Motor neuron (in vitro differentiated cells): ENCODE measurements around the gene ADIPOR2. TPM values are rescaled to one million over a fixed set of nuclear protein-coding genes. Genes with fewer than 3 reads are reported as not detected.
A peak's percentile ranks its signal among the peaks of the same experiment; 100 is the strongest.

ENCODE experiments used
- ATAC-seq, 8 experiments: fragments of 200-7000 bp; cut with Tn5 transposase; replicated peaks in 6 of 8; 2 replicates each; pipeline ENCODE4 v1.8.0; 2021; ENCODE audit warnings: mild to moderate bottlenecking in 8 of 8, moderate library complexity in 8 of 8
- H3K27ac ChIP-seq, 2 donors: fragments of 250-450 bp; sonication (Bioruptor Pico); 2 replicates each; pipeline ENCODE4 v1.9.0; 2021; ENCODE audit warnings: antibody characterized with exemption in 2 of 2, mild to moderate bottlenecking in 2 of 2, moderate library complexity in 1 of 2
- H3K4me1 ChIP-seq, 2 donors: fragments of 250-450 bp; sonication (Bioruptor Pico); replicated peaks in 1 of 2; 2 replicates each; pipeline ENCODE4 v1.6.1; 2021; ENCODE audit warnings: antibody characterized with exemption in 2 of 2, mild to moderate bottlenecking in 2 of 2, moderate library complexity in 1 of 2
- H3K4me3 ChIP-seq, 5 donors: fragments of 250-450 bp; sonication (Bioruptor Pico); 2 replicates each; pipeline ENCODE4 v1.9.0; 2021; ENCODE audit warnings: antibody characterized with exemption in 5 of 5, mild to moderate bottlenecking in 5 of 5, moderate library complexity in 4 of 5
- WGBS, 10 experiments: fragments of 450-650 bp; shearing (Covaris generic); methylation state at CpG; one replicate each; pipeline ENCODE4 v1.0.0; 2022; 5-methylcytosine and 5-hydroxymethylcytosine counted together
- in situ Hi-C, 9 experiments: fragments of 400-800 bp; cut with MboI; loops; one replicate each; pipeline ENCODE4 v1.15.0; 2021; ENCODE audit warnings: low sequenced_read_pairs in 9 of 9, low pct_unique_long_range_greater_than_20kb in 2 of 9; ENCODE audit not compliant: unreplicated experiment in 9 of 9
- total RNA-seq, 8 experiments: library from RNA; unstranded; fragments of 300-600 nt; gene quantifications; 2 replicates each; pipeline versions ENCODE4 v1.2.3 to v1.2.4, GENCODE V29; 2022

ADIPOR2 gene
- total RNA-seq, 8 experiments from 2014 or later: 14.1 to 49.4 (median 26.1) TPM

GRCh38 chr12:1830981-1831963 lies 140.4 kb downstream of the ADIPOR2 start:
- Histone ChIP-seq H3K4me3 (no peak overlapping the region), H3K27ac (no peak overlapping the region), H3K4me1 (peaks cover 38 to 39% of the 10 kb centered on the region in 2 donors)
- WGBS, 10 experiments: 0 to 48% (median 16%) methylated on average over 1 to 14 of the region's 34 CpGs; no CpG with 5 or more reads in 3 of the 10 experiments
- in situ Hi-C loops: no loop called here
- peak in 5 of 8 experiments; percentile 8 to 94 (median 67) for ATAC-seq

DNA sequence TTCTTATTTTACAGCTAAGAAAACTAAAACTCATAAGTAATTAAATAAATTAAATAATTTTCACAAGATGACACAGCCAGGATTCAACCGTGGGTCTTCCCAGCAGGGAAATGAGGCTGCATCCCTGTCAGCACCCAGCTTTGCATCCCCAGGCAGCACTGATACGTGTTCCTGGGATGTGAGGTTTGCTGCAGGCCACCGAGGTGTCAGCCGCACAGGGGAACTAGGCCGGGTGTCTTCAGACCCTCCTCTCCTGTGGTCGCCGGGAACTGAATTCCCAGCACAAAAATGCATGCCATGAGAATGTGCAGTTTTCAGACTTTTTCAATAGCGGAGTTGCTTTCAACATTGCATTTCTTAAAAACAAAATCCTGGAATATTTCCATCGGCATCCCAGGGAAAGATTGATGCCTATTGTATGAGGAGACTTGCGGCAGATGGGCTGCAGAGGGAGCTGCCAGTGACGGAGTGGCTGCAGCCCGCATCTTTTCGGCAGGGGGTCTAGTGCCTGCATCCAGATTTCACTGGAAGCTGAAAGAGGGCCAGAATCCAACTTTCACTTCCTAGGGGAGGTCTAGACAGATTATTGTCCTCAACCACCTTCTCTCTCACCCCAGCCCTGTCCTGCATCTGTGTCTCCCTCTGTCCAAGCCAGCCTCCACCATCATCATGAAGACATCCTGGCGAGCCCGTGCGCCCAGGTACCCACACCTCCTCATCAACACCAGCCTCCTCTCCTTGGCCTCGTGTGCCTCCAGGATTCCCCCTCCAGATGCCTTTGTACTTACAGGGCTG lies 142.1 kb downstream of the ADIPOR2 start:
- in situ Hi-C loops: no loop called here
- 10 to 80% (median 44%) methylated on average over 2 to 9 of the region's 17 CpGs; no CpG with 5 or more reads in 2 of the 10 experiments for WGBS, 10 experiments
- ATAC-seq: no peak
- Histone ChIP-seq H3K4me1 (peaks cover 32 to 39% of the 10 kb centered on the region in 2 donors), H3K27ac (no peak overlapping the region), H3K4me3 (no peak overlapping the region)

- H3K27ac ChIP-seq: no peak overlapping the region
- 3 to 100% (median 71%) methylated on average over 1 to 8 of the region's 10 CpGs; no CpG with 5 or more reads in 3 of the 10 experiments for WGBS, 10 experiments
These were observed 142.7 kb downstream of the ADIPOR2 start for GRCh38 chr12:1833596-1834028.

DNA sequence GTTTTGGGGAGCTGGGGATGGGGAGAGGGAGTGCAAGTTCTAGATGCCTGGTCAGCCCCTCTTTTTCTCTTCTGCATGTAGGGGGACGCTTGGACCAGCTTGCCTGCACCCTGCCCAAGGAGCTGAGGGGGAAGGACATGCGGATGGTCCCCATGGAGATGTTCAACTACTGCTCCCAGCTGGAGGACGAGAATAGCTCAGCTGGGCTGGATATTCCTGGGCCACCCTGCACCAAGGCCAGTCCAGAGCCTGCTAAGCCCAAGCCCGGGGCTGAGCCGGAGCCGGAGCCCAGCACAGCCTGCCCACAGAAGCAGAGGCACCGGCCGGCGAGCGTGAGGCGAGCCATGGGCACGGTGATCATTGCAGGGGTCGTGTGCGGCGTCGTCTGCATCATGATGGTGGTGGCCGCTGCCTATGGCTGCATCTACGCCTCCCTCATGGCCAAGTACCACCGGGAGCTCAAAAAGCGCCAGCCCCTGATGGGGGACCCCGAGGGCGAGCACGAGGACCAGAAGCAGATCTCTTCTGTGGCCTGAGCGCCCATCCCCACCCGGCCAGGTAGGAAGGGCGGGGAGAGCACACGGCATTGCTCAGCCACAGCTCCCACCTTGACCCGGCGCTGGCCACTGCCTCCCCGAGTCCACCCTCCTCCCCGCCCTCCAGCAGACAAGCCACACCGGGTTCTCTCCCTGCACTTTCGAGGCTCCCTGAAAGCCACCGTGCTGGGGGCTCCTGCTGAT lies 143.5 kb downstream of the ADIPOR2 start:
- Histone ChIP-seq H3K4me3 (no peak overlapping the region), H3K4me1 (peaks cover 29 to 32% of the 10 kb centered on the region in 2 donors), H3K27ac (no peak overlapping the region)
- in situ Hi-C loops: no loop called here
- no peak for ATAC-seq
- 50 to 100% (median 83%) methylated on average over 1 to 19 of the region's 34 CpGs; no CpG with 5 or more reads in 6 of the 10 experiments for WGBS, 10 experiments

More at GRCh38 chr12:1833596-1834028, 142.7 kb downstream of the ADIPOR2 start:
- in situ Hi-C loops: no loop called here
- Histone ChIP-seq H3K4me3 (no peak overlapping the region), H3K4me1 (peaks cover 35 to 39% of the 10 kb centered on the region in 2 donors)
- no peak for ATAC-seq

DNA sequence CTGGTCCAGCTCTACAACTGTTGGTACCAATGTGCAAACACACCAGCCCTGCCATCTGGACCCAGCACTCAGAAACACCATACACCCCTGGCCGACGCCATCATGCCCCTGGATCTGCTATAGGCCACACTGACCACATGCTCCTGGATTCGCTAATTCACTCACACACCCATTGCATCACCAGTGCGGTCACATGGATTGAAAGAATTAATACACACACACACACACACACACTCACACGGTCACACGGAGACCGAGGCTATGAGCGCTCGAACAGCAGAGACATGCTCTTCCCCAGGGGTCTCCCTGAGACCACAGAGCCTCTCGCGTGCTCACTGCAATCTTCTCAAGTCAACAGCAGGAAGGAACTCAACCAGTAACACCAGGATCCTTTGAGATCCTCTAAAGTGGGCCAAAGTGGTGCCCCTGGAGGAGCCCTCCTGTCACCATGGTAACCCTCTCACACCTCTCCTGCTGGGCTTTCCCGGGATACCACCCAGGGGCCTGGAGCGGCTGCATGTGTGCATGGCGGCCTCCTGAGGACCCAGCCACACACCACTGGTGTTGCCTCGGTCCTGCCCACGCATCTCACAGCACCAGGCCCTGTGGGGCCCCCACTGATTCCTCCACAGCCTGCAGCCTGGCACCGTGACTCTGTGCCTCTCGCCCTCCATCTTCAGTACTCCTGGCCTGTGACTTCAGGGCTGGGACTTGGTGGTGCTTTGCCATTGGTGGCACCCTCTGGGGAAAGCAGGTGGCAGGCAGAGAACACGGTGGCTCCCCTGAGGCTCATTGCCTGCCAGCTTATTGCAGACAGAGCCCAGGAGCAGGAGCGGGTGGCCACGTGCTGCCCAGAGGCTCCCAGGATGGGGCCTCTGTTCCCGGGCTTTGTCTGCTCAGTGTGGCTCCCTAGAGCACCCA lies 144.6 kb downstream of the ADIPOR2 start:
- Histone ChIP-seq H3K27ac (no peak overlapping the region), H3K4me1 (peaks cover 25 to 30% of the 10 kb centered on the region in 2 donors)
- 27 to 87% (median 80%) methylated on average over 1 to 13 of the region's 22 CpGs; no CpG with 5 or more reads in 5 of the 10 experiments for WGBS, 10 experiments

GRCh38 chr12:1836241-1836803 lies 145.5 kb downstream of the ADIPOR2 start:
- H3K4me1 ChIP-seq: peaks cover 25 to 34% of the 10 kb centered on the region in 2 donors
- no peak overlapping the region for H3K27ac ChIP-seq
- no peak overlapping the region for H3K4me3 ChIP-seq
- in situ Hi-C loops: no loop called here
- WGBS, 10 experiments: 50 to 67% methylated on average over 1 to 3 of the region's 7 CpGs; no CpG with 5 or more reads in 8 of the 10 experiments
- no peak for ATAC-seq

More for the DNA sequence above, 144.6 kb downstream of the ADIPOR2 start:
- ATAC-seq: peak in 5 of 8 experiments; percentile 33 to 66 (median 62)
- no peak overlapping the region for H3K4me3 ChIP-seq
- in situ Hi-C loops: no loop called here

DNA sequence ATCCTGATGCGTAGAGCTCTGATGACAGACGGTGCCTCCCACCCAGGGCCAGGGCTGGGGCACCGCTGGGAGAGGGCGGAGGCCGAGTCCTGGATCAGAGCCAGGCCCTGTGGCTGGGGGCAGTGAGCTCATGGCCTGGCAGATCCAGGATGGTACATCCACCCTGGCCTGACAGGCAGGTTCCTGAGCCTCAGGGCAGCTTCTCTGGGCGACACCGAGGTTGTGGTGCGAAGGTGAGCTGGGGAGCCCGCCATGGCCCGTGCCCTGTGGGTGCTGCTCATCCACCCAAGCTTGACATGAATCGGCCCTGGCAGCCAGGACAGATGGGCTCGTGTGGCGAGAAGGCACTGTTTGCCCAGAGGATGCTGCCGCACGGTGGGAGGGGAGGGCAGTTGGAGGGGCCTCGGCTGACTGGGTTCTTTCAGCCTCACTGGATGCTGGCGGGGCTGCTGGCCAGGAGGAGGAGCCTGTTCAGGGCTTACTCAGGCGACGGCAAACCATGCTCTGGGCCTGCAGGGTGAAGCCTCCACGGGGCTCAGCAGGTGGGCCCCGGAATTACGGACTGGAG lies 146.1 kb downstream of the ADIPOR2 start:
- 59 to 100% (median 73%) methylated on average over 1 to 17 of the region's 22 CpGs; no CpG with 5 or more reads in 3 of the 10 experiments for WGBS, 10 experiments
- Histone ChIP-seq H3K4me3 (no peak overlapping the region), H3K27ac (no peak overlapping the region), H3K4me1 (peaks cover 25 to 34% of the 10 kb centered on the region in 2 donors)
- in situ Hi-C loops: no loop called here
- ATAC-seq: peak in 4 of 8 experiments; percentile 7 to 60 (median 14)

DNA sequence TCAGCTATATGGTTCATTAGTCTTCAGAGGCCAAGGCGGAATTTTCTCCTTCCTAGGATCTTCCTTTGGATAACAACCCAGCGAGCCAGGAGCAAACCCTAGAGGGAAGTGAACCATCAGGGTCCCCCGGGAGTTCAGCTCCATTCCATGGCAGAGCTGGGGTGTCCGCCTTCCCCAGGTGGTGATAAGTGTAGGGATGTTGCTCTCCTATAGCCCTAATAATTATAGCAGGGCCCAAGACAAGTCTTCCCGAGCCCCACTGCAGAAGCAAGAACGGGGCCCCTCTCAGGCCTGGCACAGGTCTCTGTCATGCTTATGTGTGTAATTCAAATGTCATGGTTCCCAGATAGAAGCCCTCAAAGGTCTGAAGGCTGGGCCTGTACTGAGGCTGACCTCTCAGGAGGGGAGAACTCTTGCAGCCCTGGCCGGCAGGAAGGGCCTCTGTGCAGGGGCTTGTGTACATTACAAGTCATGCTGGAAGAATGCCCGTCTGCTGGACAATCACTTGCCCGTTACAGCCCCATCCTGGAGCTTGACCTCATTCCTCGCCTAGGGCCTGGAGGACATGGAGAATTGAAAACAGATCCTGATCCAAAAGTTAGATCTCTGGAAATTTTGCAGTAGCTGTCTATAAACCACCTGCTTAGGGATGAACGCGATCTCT lies 146.8 kb downstream of the ADIPOR2 start:
- peaks cover 25 to 34% of the 10 kb centered on the region in 2 donors for H3K4me1 ChIP-seq
- ATAC-seq: peak in 3 of 8 experiments; percentile 28 to 66 (median 51)
- in situ Hi-C loops: no loop called here
- no peak overlapping the region for H3K4me3 ChIP-seq
- WGBS, 10 experiments: 48 to 83% (median 65%) methylated on average over 2 to 7 of the region's 12 CpGs; no CpG with 5 or more reads in 4 of the 10 experiments
- H3K27ac ChIP-seq: no peak overlapping the region
